Hematopoietic multipotent progenitor cell treated with erythropoietin and hydrocortisone succinate and interleukin-3 and kit ligand, for 15 days (in vitro differentiated cells): ENCODE results near the gene ZNF677.
"Not testable (repeated sequence)": the region's sequence is repeated elsewhere in the genome, so short reads cannot be mapped to it uniquely, and the experiment has no call there.

Experiments
- DNase-seq: peaks from one replicate; pipeline ENCODE4 v3.0.0-alpha.2; 2015; ENCODE audit warnings: low spot score

Gene ZNF677

GRCh38 chr19:53193535-53194222 is 61.0 kb downstream of the ZNF677 start:
- no peak for DNase-seq

GRCh38 chr19:53192771-53193534 is 61.7 kb downstream of the ZNF677 start, which contains the start of gene ZNF665:
TSS of gene ZNF665 (minus strand) at chr19:53193358. CDS start at chr19:53182898, 10,460 bp downstream.
- peak; percentile 27 for DNase-seq

- DNase-seq = no peak
Measured at GRCh38 chr19:53190253-53190652, 64.4 kb downstream of the ZNF677 start.

GRCh38 chr19:53189691-53190198 is 64.9 kb downstream of the ZNF677 start:
- DNase-seq = not testable (repeated sequence)
